Measurements from ENCODE around the gene CACNA1C. TPM values are rescaled to one million over a fixed set of nuclear protein-coding genes. Genes with fewer than 3 reads are reported as not detected.

Gene CACNA1C
- total and polyA plus RNA-seq, 2 donors (not counting 1 experiment from before 2014, with no cell fraction given): 7.6 to 11.4 TPM

GRCh38 chr12:2443776-2444175 is 391.0 kb downstream of the CACNA1C start:
- Histone ChIP-seq H2AFZ (ENCODE audit: low read length) (no peak overlapping the region), H4K20me1 (ENCODE audit: control insufficient read depth, extremely low read depth, insufficient read depth, low read length) (no peaks in the 10 kb centered on the region), H3K27ac (ENCODE audit: insufficient read depth, low read length) (no peak overlapping the region), H3K4me1 (ENCODE audit: control insufficient read depth, extremely low read depth, insufficient read depth, low read length) (no peaks in the 10 kb centered on the region), H3K9ac (ENCODE audit: insufficient read depth, low read length) (no peak overlapping the region), H3K9me3 (ENCODE audit: control insufficient read depth, insufficient read depth, low read depth, low read length) (no peaks in the 10 kb centered on the region), H3K4me2 (ENCODE audit: extremely low read depth, insufficient read depth, low read length) (no peak overlapping the region), H3K4me3 (replicated peaks in 1 of 4; ENCODE audit: control extremely low read depth in 1 of 4, insufficient read depth in 1 of 4, low read depth in 3 of 4, low read length in 4 of 4) (no peak overlapping the region), H3K36me3 (ENCODE audit: control insufficient read depth, insufficient read depth, low read length) (no peaks in the 10 kb centered on the region), H3K27me3 (ENCODE audit: control insufficient read depth, insufficient read depth, low read length) (no peaks in the 10 kb centered on the region), H3K79me2 (ENCODE audit: control insufficient read depth, insufficient read depth, low read length) (no peaks in the 10 kb centered on the region)
- TF ChIP-seq CTCF (conservative IDR thresholded peaks at IDR 0.05 in 1 of 2, IDR thresholded peaks at IDR 0.05 in 1 of 2; ENCODE audit: low read depth in 1 of 2, low read length in 2 of 2) (no peak), EZH2 (IDR thresholded peaks at IDR 0.05; ENCODE audit: low read length, missing control alignments) (no peak)
- DNase-seq (ENCODE audit: low read depth in 2 of 2): no peak

DNA sequence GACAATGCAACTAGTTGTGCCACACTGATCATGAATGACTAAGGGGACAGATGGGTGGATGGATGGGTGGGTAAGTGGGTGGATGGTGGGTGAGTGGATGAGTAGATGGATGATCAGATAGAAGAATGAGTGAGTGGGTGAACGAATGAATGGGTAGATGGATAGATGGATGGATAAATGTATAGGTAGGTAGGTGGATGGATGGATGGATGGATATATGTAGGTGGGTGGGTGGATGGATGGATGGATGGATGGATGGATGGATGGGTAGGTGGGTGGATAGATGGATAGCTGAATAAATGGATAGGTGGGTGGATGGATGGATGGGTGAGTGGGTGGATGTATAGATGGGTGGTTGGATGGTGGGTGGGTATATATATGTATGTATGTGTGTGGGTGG is 393.2 kb downstream of the CACNA1C start:
- no peak for TF ChIP-seq CTCF (conservative IDR thresholded peaks at IDR 0.05 in 1 of 2, IDR thresholded peaks at IDR 0.05 in 1 of 2; ENCODE audit: low read depth in 1 of 2, low read length in 2 of 2)
- TF ChIP-seq EZH2 (IDR thresholded peaks at IDR 0.05; ENCODE audit: low read length, missing control alignments): no peak
- no peak overlapping the region for H2AFZ ChIP-seq (ENCODE audit: low read length)
- H4K20me1 ChIP-seq (ENCODE audit: control insufficient read depth, extremely low read depth, insufficient read depth, low read length): no peaks in the 10 kb centered on the region

DNA sequence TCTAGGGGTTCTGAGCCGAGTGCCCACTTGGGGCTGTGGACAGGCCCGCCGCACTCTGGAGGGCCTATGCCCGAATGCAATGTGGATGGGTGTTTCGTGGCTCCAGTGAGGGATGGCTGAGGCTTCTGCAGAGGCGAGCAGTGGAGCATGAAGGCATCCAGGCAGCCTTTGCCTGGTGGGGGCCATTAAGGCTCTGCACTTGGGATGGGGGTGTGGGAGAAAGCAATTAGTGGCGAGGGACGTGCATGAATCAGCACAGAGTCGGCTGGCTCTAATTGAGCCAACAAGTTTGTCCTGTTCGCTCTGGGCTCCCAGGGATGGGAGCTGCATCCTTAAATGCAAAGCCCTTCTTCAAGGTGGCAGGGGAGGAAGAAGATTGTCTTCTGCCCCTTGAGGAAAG is 395.1 kb downstream of the CACNA1C start:
- H3K4me2 ChIP-seq (ENCODE audit: extremely low read depth, insufficient read depth, low read length): no peak overlapping the region
- DNase-seq (ENCODE audit: low read depth in 2 of 2): no peak
- no peaks in the 10 kb centered on the region for H3K79me2 ChIP-seq (ENCODE audit: control insufficient read depth, insufficient read depth, low read length)
- H3K4me3 ChIP-seq (replicated peaks in 1 of 4; ENCODE audit: control extremely low read depth in 1 of 4, insufficient read depth in 1 of 4, low read depth in 3 of 4, low read length in 4 of 4): no peak overlapping the region
- no peak overlapping the region for H3K9ac ChIP-seq (ENCODE audit: insufficient read depth, low read length)
- H3K27me3 ChIP-seq (ENCODE audit: control insufficient read depth, insufficient read depth, low read length): no peaks in the 10 kb centered on the region
- H3K4me1 ChIP-seq (ENCODE audit: control insufficient read depth, extremely low read depth, insufficient read depth, low read length): no peaks in the 10 kb centered on the region
- H3K9me3 ChIP-seq (ENCODE audit: control insufficient read depth, insufficient read depth, low read depth, low read length): no peaks in the 10 kb centered on the region
- no peak overlapping the region for H3K27ac ChIP-seq (ENCODE audit: insufficient read depth, low read length)
- no peak overlapping the region for H2AFZ ChIP-seq (ENCODE audit: low read length)
- no peaks in the 10 kb centered on the region for H4K20me1 ChIP-seq (ENCODE audit: control insufficient read depth, extremely low read depth, insufficient read depth, low read length)
- H3K36me3 ChIP-seq (ENCODE audit: control insufficient read depth, insufficient read depth, low read length): no peaks in the 10 kb centered on the region
- TF ChIP-seq EZH2 (IDR thresholded peaks at IDR 0.05; ENCODE audit: low read length, missing control alignments) (no peak), CTCF (conservative IDR thresholded peaks at IDR 0.05 in 1 of 2, IDR thresholded peaks at IDR 0.05 in 1 of 2; ENCODE audit: low read depth in 1 of 2, low read length in 2 of 2) (no peak)

More for the DNA sequence above, 393.2 kb downstream of the CACNA1C start:
- no peak overlapping the region for H3K27ac ChIP-seq (ENCODE audit: insufficient read depth, low read length)
- H3K4me2 ChIP-seq (ENCODE audit: extremely low read depth, insufficient read depth, low read length): no peak overlapping the region
- no peaks in the 10 kb centered on the region for H3K36me3 ChIP-seq (ENCODE audit: control insufficient read depth, insufficient read depth, low read length)
- no peak for DNase-seq (ENCODE audit: low read depth in 2 of 2)
- no peaks in the 10 kb centered on the region for H3K4me1 ChIP-seq (ENCODE audit: control insufficient read depth, extremely low read depth, insufficient read depth, low read length)
- no peaks in the 10 kb centered on the region for H3K79me2 ChIP-seq (ENCODE audit: control insufficient read depth, insufficient read depth, low read length)
- no peaks in the 10 kb centered on the region for H3K9me3 ChIP-seq (ENCODE audit: control insufficient read depth, insufficient read depth, low read depth, low read length)
- H3K9ac ChIP-seq (ENCODE audit: insufficient read depth, low read length): no peak overlapping the region
- H3K27me3 ChIP-seq (ENCODE audit: control insufficient read depth, insufficient read depth, low read length): no peaks in the 10 kb centered on the region
- H3K4me3 ChIP-seq (replicated peaks in 1 of 4; ENCODE audit: control extremely low read depth in 1 of 4, insufficient read depth in 1 of 4, low read depth in 3 of 4, low read length in 4 of 4): no peak overlapping the region
